Heart right ventricle (tissue), 16 donors: ENCODE data around the gene LDB2. TPM values are rescaled to one million over a fixed set of nuclear protein-coding genes. Genes with fewer than 3 reads are reported as not detected.

ENCODE experiments used
- ATAC-seq, 8 donors: fragments of 200-7000 bp; cut with Tn5 transposase; one replicate each; pipeline ENCODE4 v1.9.1; 2020; ENCODE audit warnings: mild to moderate bottlenecking in 8 of 8, moderate library complexity in 8 of 8, moderate number of reproducible peaks in 1 of 8
- DNase-seq, 2 donors: peaks; one replicate each; pipeline ENCODE4 v3.0.0-alpha.2; 2020
- H3K27ac ChIP-seq, 10 donors: fragments of 200-600 bp; sonication (generic) in 2 of 10; one replicate each; pipeline versions ENCODE4 v1.5.0 to v1.8.0; 2020 to 2022; ENCODE audit warnings: mild to moderate bottlenecking in 3 of 10
- H3K27me3 ChIP-seq, 7 donors: fragments of 200-600 bp; one replicate each; pipeline ENCODE4 v1.8.0; 2021 to 2022; ENCODE audit warnings: mild to moderate bottlenecking in 2 of 7
- H3K36me3 ChIP-seq, 9 donors: fragments of 200-600 bp; sonication (generic) in 1 of 9; one replicate each; pipeline versions ENCODE4 v1.5.0 to v1.8.0; 2020 to 2022; ENCODE audit warnings: mild to moderate bottlenecking in 2 of 9
- H3K4me1 ChIP-seq, 9 donors: fragments of 200-600 bp; sonication (generic) in 1 of 9; one replicate each; pipeline versions ENCODE4 v1.5.0 to v1.8.0; 2020 to 2022; ENCODE audit warnings: mild to moderate bottlenecking in 4 of 9
- H3K4me3 ChIP-seq, 10 donors: fragments of 200-600 bp; sonication (generic) in 2 of 10; one replicate each; pipeline versions ENCODE4 v1.5.0 to v1.8.0; 2020 to 2022; ENCODE audit warnings: mild to moderate bottlenecking in 7 of 10, moderate library complexity in 2 of 10
- H3K9me3 ChIP-seq, 11 donors: fragments of 200-600 bp in 10 of 11; sonication (generic) in 2 of 11; one replicate each; pipeline versions ENCODE4 v1.5.0 to v1.8.0; 2013 to 2022; ENCODE audit warnings: mild to moderate bottlenecking in 2 of 11, control low read depth in 1 of 11, moderate library complexity in 1 of 11
- CTCF ChIP-seq, 9 donors: fragments of 200-600 bp; sonication (generic) in 2 of 9; IDR thresholded peaks; one replicate each; pipeline versions ENCODE4 v1.5.0 to v1.8.0; 2021 to 2022; ENCODE audit warnings: antibody characterized with exemption in 9 of 9, mild to moderate bottlenecking in 5 of 9, moderate library complexity in 1 of 9
- WGBS, 2 donors: extraction: QIAGEN DNeasy Blood & Tissue Kit; methylation state at CpG; one replicate each; pipeline ENCODE4 v1.1.7; 2013; ENCODE audit warnings: inconsistent platforms in 1 of 2; 5-methylcytosine and 5-hydroxymethylcytosine counted together
- intact Hi-C, 10 donors: fragments of 100-400 bp; cut with DNase I; formaldehyde crosslinking; loops; one replicate each; pipeline versions ENCODE4 v1.11.1 to v1.14.2; 2022
- polyA plus RNA-seq, 2 donors: library from polyadenylated mRNA; stranded (reverse); fragments of 200-250 nt; gene quantifications; one replicate each; pipeline ENCODE4 v1.2.3, GENCODE V29; 2013
- total RNA-seq, 10 donors: library from RNA; stranded (reverse); fragmentation: NEBNext Ultra II Directional in 3 of 10; extraction: Animal tissue kit (Norgen Biotek cat#: 25700) in 3 of 10; gene quantifications; one replicate each; pipeline versions ENCODE4 v1.2.1 to v1.2.4, GENCODE V29; 2021 to 2023
- donor health status: Arrhythmogenic right ventricular cardiomyopathy.
- donor health status: ischemic (EF 13 %, LVEDD 7.1; RV severe dilation, severe dysfunction).
- donor health status: healthy with polysubstance abuse.
- donor health status: DM: no; HTN: yes; CAD: no.
- donor health status: DM: no; HTN: no; CAD: no.
- donor health status: ischemic (EF 25% LVEDD 6.9; RV normal size, moderate dysfunction).
- donor health status: ischemic (EF 25% LVEDD 5.7; RV mildly dilated, moderate dysfunction).
- donor health status: healthy.
- donor health status: DM: yes; HTN: yes; CAD: no.
- donor health status: Ischemic cardiomyopathy.
- donor health status: ischemic (EF 35%, LVEDD 5.7; RV mildly dilated, moderate dysfunction).
- donor health status: nonischemic (EF 11% LVEDD 7.7; RV severe dilation, severe dysfunction).
- donor health status: DM: yes; HTN: yes; CAD: no.
- donor health status: PGD.
- donor health status: ischemic (EF 29% LVEDD 5.4; RV normal size, mild dysfunction).
- donor health status: nonischemic (EF 23%, LVEDD 6.1; RV moderate dilation, normal function).

The LDB2 gene
- total and polyA plus RNA-seq, 12 donors = 14.5 to 43.3 (median 23.5) TPM

- no peaks in the 10 kb centered on the region for H3K27me3 ChIP-seq
- DNase-seq = no peak
- peaks cover 0 to 24% (median 0%) of the 10 kb centered on the region in 9 donors for H3K36me3 ChIP-seq
- H3K4me1 ChIP-seq = peaks cover 0 to 10% (median 0%) of the 10 kb centered on the region in 9 donors
- 98% methylated on average over 2 of the region's 2 CpGs for WGBS, 2 donors
- intact Hi-C loops = no loop called here
- no peak for ATAC-seq
- TF ChIP-seq CTCF (IDR thresholded peaks at IDR 0.05) = no peak
- H3K27ac ChIP-seq = no peak overlapping the region
- no peak overlapping the region for H3K4me3 ChIP-seq
- peaks cover 0 to 16% (median 6%) of the 10 kb centered on the region in 11 donors for H3K9me3 ChIP-seq
Measured at GRCh38 chr4:16809064-16809463, 89.4 kb downstream of the LDB2 start.

GRCh38 chr4:16807355-16807754, 91.1 kb downstream of the LDB2 start:
- Histone ChIP-seq H3K27me3 (no peaks in the 10 kb centered on the region), H3K4me1 (peaks cover 0 to 10% (median 0%) of the 10 kb centered on the region in 9 donors), H3K36me3 (peaks cover 0 to 22% (median 0%) of the 10 kb centered on the region in 9 donors), H3K27ac (peak overlapping the region in 1 of 10 donors; percentile 10), H3K9me3 (peaks cover 0 to 16% (median 6%) of the 10 kb centered on the region in 11 donors), H3K4me3 (no peak overlapping the region)
- no peak for ATAC-seq
- no peak for TF ChIP-seq CTCF (IDR thresholded peaks at IDR 0.05)
- no peak for DNase-seq
- intact Hi-C loops = no loop called here

- H3K27me3 ChIP-seq = no peaks in the 10 kb centered on the region
- ATAC-seq = no peak
Measured at GRCh38 chr4:16804581-16804980, 93.9 kb downstream of the LDB2 start.

GRCh38 chr4:16802044-16802443, 96.4 kb downstream of the LDB2 start:
- Histone ChIP-seq H3K27me3 (no peaks in the 10 kb centered on the region), H3K4me1 (peaks cover 0 to 6% (median 0%) of the 10 kb centered on the region in 9 donors), H3K36me3 (peaks cover 0 to 14% (median 0%) of the 10 kb centered on the region in 9 donors), H3K27ac (peak overlapping the region in 3 of 10 donors; percentile 15 to 65 (median 31)), H3K4me3 (no peak overlapping the region), H3K9me3 (peaks cover 0 to 3% (median 0%) of the 10 kb centered on the region in 11 donors)
- DNase-seq (no peak), ATAC-seq (peak in 5 of 8 donors; percentile 17 to 62 (median 46))
- 84 to 92% methylated on average over 3 of the region's 3 CpGs for WGBS, 2 donors
- no peak for TF ChIP-seq CTCF (IDR thresholded peaks at IDR 0.05)
- intact Hi-C loops = no loop called here

More at GRCh38 chr4:16804581-16804980, 93.9 kb downstream of the LDB2 start:
- Histone ChIP-seq H3K27ac (no peak overlapping the region), H3K36me3 (peaks cover 0 to 14% (median 0%) of the 10 kb centered on the region in 9 donors), H3K4me1 (peaks cover 0 to 16% (median 0%) of the 10 kb centered on the region in 9 donors), H3K9me3 (peaks cover 0 to 12% (median 6%) of the 10 kb centered on the region in 11 donors), H3K4me3 (no peak overlapping the region)
- no peak for DNase-seq
- TF ChIP-seq CTCF (IDR thresholded peaks at IDR 0.05) = no peak
- intact Hi-C loops = no loop called here
